ENCODE results near the gene STEAP2. TPM values are rescaled to one million over a fixed set of nuclear protein-coding genes. Genes with fewer than 3 reads are reported as not detected.

Gene STEAP2
- total RNA-seq, 1 experiment from 2014 or later, result 13.4 TPM

DNA sequence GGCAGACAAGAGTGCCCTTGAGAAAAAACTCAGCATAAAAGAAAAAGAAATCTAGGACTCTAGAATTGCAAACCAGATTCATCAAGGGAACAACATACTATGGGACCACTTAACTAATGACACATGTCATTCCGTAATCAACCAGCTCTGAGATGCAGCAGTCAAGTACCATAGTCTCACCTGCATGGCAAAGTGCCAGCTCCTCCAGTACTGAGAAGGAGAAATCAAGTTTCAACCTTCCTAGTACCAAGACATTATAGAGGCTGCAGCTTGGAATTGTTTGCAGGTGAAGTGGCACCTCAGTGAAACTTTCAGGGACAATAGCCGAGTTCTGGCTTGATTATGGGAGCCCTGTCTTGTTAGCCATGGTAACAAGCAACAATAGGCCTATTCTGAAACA is 45.8 kb upstream of the STEAP2 start:
- Histone ChIP-seq H3K9me2 (ENCODE audit: insufficient read depth) (no peaks in the 10 kb centered on the region), H3K27ac (ENCODE audit: low read depth, low read length) (no peak overlapping the region), H3K79me2 (ENCODE audit: insufficient read depth, low read length) (no peaks in the 10 kb centered on the region), H3K4me3 (replicated peaks in 1 of 2; ENCODE audit: low read depth in 1 of 2, low read length in 2 of 2) (no peak overlapping the region), H3K9me3 (ENCODE audit: control insufficient read depth in 1 of 2, insufficient read depth in 1 of 2, low read depth in 1 of 2, low read length in 2 of 2) (no peaks in the 10 kb centered on the region; a peak in 2 of 4 replicates), H2AFZ (ENCODE audit: low read depth, low read length, poor library complexity, severe bottlenecking) (no peak overlapping the region), H3K27me3 (ENCODE audit: insufficient read depth, low read length) (no peaks in the 10 kb centered on the region), H3K36me3 (ENCODE audit: control insufficient read depth in 1 of 2, insufficient read depth in 2 of 2, low read length in 2 of 2) (peaks cover 0 to 14% of the 10 kb centered on the region in 2 experiments; a peak in 3 of 4 replicates), H3K9ac (ENCODE audit: low read length) (no peak overlapping the region), H4K20me1 (ENCODE audit: insufficient read depth) (no peaks in the 10 kb centered on the region), H3K4me2 (ENCODE audit: low read length) (no peak overlapping the region), H3K4me1 (ENCODE audit: control insufficient read depth in 1 of 2, insufficient read depth in 2 of 2, low read length in 2 of 2) (no peaks in the 10 kb centered on the region)
- no TSS peak for BruUV-seq (replicated peaks)
- ChIA-PET CTCF (interaction anchor here (2.3 kb wide), 1 partner anchor 46 kb away, joined by 8 read pairs; the partner anchor contains the start of gene STEAP2), RAD21 (ENCODE audit: low non-redundant PET in 1 of 2, low total read pairs in 2 of 2, uncharacterized antibody in 2 of 2, unreplicated experiment in 2 of 2) (no interaction called here), POLR2A (no interaction called here)
- ATAC-seq (no peak), DNase-seq (ENCODE audit: low read depth, low spot score) (no peak)
- TF ChIP-seq POLR2A (IDR thresholded peaks at IDR 0.05; ENCODE audit: borderline replicate concordance, extremely low read depth, insufficient read depth, insufficient read length) (no peak), EGR1 (IDR thresholded peaks at IDR 0.05; ENCODE audit: low read depth) (no peak), EZH2phosphoT487 (IDR thresholded peaks at IDR 0.05; ENCODE audit: borderline replicate concordance) (no peak), ZBTB33 (IDR thresholded peaks at IDR 0.05; ENCODE audit: extremely low read depth, insufficient replicate concordance, low read length) (no peak), ELF1 (IDR thresholded peaks at IDR 0.05; ENCODE audit: borderline replicate concordance, low read depth) (no peak), POLR2AphosphoS5 (IDR thresholded peaks at IDR 0.05; ENCODE audit: low read depth, low read length) (no peak), ZNF274 (IDR thresholded peaks at IDR 0.05; ENCODE audit: low read depth, low read length) (no peak), CEBPB (IDR thresholded peaks at IDR 0.05; ENCODE audit: low read depth) (no peak), EZH2 (IDR thresholded peaks at IDR 0.05) (no peak)
- TF ChIP-seq, protein P1, sequence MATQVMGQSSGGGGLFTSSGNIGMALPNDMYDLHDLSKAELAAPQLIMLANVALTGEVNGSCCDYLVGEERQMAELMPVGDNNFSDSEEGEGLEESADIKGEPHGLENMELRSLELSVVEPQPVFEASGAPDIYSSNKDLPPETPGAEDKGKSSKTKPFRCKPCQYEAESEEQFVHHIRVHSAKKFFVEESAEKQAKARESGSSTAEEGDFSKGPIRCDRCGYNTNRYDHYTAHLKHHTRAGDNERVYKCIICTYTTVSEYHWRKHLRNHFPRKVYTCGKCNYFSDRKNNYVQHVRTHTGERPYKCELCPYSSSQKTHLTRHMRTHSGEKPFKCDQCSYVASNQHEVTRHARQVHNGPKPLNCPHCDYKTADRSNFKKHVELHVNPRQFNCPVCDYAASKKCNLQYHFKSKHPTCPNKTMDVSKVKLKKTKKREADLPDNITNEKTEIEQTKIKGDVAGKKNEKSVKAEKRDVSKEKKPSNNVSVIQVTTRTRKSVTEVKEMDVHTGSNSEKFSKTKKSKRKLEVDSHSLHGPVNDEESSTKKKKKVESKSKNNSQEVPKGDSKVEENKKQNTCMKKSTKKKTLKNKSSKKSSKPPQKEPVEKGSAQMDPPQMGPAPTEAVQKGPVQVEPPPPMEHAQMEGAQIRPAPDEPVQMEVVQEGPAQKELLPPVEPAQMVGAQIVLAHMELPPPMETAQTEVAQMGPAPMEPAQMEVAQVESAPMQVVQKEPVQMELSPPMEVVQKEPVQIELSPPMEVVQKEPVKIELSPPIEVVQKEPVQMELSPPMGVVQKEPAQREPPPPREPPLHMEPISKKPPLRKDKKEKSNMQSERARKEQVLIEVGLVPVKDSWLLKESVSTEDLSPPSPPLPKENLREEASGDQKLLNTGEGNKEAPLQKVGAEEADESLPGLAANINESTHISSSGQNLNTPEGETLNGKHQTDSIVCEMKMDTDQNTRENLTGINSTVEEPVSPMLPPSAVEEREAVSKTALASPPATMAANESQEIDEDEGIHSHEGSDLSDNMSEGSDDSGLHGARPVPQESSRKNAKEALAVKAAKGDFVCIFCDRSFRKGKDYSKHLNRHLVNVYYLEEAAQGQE (IDR thresholded peaks at IDR 0.05; ENCODE audit: low read depth), result no peak
- TF ChIP-seq, protein P2, sequence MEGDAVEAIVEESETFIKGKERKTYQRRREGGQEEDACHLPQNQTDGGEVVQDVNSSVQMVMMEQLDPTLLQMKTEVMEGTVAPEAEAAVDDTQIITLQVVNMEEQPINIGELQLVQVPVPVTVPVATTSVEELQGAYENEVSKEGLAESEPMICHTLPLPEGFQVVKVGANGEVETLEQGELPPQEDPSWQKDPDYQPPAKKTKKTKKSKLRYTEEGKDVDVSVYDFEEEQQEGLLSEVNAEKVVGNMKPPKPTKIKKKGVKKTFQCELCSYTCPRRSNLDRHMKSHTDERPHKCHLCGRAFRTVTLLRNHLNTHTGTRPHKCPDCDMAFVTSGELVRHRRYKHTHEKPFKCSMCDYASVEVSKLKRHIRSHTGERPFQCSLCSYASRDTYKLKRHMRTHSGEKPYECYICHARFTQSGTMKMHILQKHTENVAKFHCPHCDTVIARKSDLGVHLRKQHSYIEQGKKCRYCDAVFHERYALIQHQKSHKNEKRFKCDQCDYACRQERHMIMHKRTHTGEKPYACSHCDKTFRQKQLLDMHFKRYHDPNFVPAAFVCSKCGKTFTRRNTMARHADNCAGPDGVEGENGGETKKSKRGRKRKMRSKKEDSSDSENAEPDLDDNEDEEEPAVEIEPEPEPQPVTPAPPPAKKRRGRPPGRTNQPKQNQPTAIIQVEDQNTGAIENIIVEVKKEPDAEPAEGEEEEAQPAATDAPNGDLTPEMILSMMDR (IDR thresholded peaks at IDR 0.05 in 2 of 3, conservative IDR thresholded peaks at IDR 0.05 in 1 of 3; ENCODE audit: borderline replicate concordance in 1 of 3, insufficient read depth in 1 of 3, low read depth in 2 of 3, low read length in 2 of 3), result no peak
- intact Hi-C loops (cut with micrococcal nuclease), result no loop called here

Measured in HCT116 (cell line).